T-cell (primary cell): ENCODE measurements around the gene IL21. TPM values are rescaled to one million over a fixed set of nuclear protein-coding genes. Genes with fewer than 3 reads are reported as not detected.

Experiments
- ATAC-seq, 4 experiments: fragments of 200-7000 bp in 3 of 4; fragments of 150-1000 bp in 1 of 4; cut with Tn5 transposase; replicated peaks in 1 of 4; 1 replicate in 3 of 4; 2 replicates in 1 of 4; pipeline ENCODE4 v1.10.0; 2021; ENCODE audit warnings: moderate library complexity in 3 of 4, mild to moderate bottlenecking in 2 of 4, moderate number of reproducible peaks in 1 of 4
- CTCF ChIA-PET, 2 donors: fragments of 300-600 bp; sonication (Branson Sonifier 250); formaldehyde crosslinking; loops; one replicate each; lab custom pipeline; 2022; ENCODE audit warnings: antibody characterized with exemption in 2 of 2; lab: Charles Lee
- POLR2A ChIA-PET, 2 donors: fragments of 300-600 bp; sonication (Branson Sonifier 250); formaldehyde crosslinking; loops; one replicate each; lab custom pipeline; 2022; ENCODE audit warnings: antibody characterized with exemption in 2 of 2; lab: Charles Lee
- DNase-seq, 35 experiments: peaks; one replicate each; pipeline versions ENCODE4 v3.0.0 to v3.0.0-alpha.2; 2013 to 2023
- H3K27ac ChIP-seq: one replicate; pipeline ENCODE4 v1.5.1; 2013; ENCODE audit warnings: low read length
- H3K27me3 ChIP-seq, 2 experiments: replicated peaks in 1 of 2; 1 replicate in 1 of 2; 2 replicates in 1 of 2; pipeline versions ENCODE4 v1.6.1 to v1.7.0; 2013; ENCODE audit warnings: low read length in 1 of 2, mixed read lengths in 1 of 2; ENCODE audit not compliant: control insufficient read depth in 2 of 2, insufficient read depth in 2 of 2; ENCODE audit errors: extremely low read depth in 1 of 2
- H3K36me3 ChIP-seq, 2 donors: 1 replicate in 1 of 2; 2 replicates in 1 of 2; pipeline versions ENCODE4 v1.6.1 to v1.7.0; 2013; ENCODE audit warnings: low read length in 1 of 2; ENCODE audit not compliant: control insufficient read depth in 2 of 2, insufficient read depth in 1 of 2; ENCODE audit errors: extremely low read depth in 1 of 2
- H3K4me1 ChIP-seq, 2 experiments: 1 replicate in 1 of 2; 2 replicates in 1 of 2; pipeline versions ENCODE4 v1.6.1 to v1.7.0; 2013; ENCODE audit warnings: low read length in 2 of 2, mixed read lengths in 1 of 2; ENCODE audit not compliant: insufficient read depth in 2 of 2, control insufficient read depth in 1 of 2; ENCODE audit errors: extremely low read depth in 1 of 2
- H3K4me3 ChIP-seq, 2 donors: 1 replicate in 1 of 2; 2 replicates in 1 of 2; pipeline versions ENCODE4 v1.5.1 to v1.7.0; 2013; ENCODE audit warnings: mild to moderate bottlenecking in 2 of 2, low read length in 1 of 2, moderate library complexity in 1 of 2; ENCODE audit not compliant: control insufficient read depth in 1 of 2; ENCODE audit errors: extremely low read depth in 1 of 2
- H3K9me3 ChIP-seq: 2 replicates; pipeline ENCODE4 v1.7.0; 2013
- H3K27ac Mint-ChIP-seq, 2 donors: one replicate each; pipeline ENCODE4 v1.8.0; 2020 to 2021; ENCODE audit warnings: mild to moderate bottlenecking in 2 of 2, mixed read lengths in 2 of 2
- H3K27me3 Mint-ChIP-seq, 2 donors: one replicate each; pipeline ENCODE4 v1.8.0; 2021 to 2022; ENCODE audit warnings: mixed read lengths in 2 of 2
- H3K36me3 Mint-ChIP-seq: one replicate; pipeline ENCODE4 v1.8.0; 2021; ENCODE audit warnings: mixed read lengths
- H3K4me1 Mint-ChIP-seq, 3 donors: one replicate each; pipeline ENCODE4 v1.8.0; 2020 to 2022; ENCODE audit warnings: mixed read lengths in 3 of 3, mild to moderate bottlenecking in 1 of 3
- H3K4me3 Mint-ChIP-seq, 3 donors: one replicate each; pipeline ENCODE4 v1.8.0; 2020 to 2022; ENCODE audit warnings: mild to moderate bottlenecking in 3 of 3, mixed read lengths in 3 of 3, moderate library complexity in 3 of 3
- H3K9me3 Mint-ChIP-seq, 3 donors: one replicate each; pipeline ENCODE4 v1.8.0; 2020 to 2022; ENCODE audit warnings: mixed read lengths in 3 of 3
- WGBS: methylation state at CpG from one replicate; pipeline ENCODE4 v1.1.5; 2013; ENCODE audit warnings: missing lambda C conversion rate; ENCODE audit not compliant: insufficient coverage; 5-methylcytosine and 5-hydroxymethylcytosine counted together
- total RNA-seq, 35 experiments: library from RNA in 6 of 35; stranded (reverse) in 6 of 35; fragments of 120-200 nt in 1 of 35; gene quantifications; one replicate each; pipeline versions ENCODE4 v1.2.1 to v1.2.4 and lab custom pipeline; 2013 to 2026

Gene IL21
- total RNA-seq, 5 donors from 2014 or later (not counting 1 experiment from before 2014, with no cell fraction given) = 0.20 to 0.70 TPM; not detected in 3

DNA sequence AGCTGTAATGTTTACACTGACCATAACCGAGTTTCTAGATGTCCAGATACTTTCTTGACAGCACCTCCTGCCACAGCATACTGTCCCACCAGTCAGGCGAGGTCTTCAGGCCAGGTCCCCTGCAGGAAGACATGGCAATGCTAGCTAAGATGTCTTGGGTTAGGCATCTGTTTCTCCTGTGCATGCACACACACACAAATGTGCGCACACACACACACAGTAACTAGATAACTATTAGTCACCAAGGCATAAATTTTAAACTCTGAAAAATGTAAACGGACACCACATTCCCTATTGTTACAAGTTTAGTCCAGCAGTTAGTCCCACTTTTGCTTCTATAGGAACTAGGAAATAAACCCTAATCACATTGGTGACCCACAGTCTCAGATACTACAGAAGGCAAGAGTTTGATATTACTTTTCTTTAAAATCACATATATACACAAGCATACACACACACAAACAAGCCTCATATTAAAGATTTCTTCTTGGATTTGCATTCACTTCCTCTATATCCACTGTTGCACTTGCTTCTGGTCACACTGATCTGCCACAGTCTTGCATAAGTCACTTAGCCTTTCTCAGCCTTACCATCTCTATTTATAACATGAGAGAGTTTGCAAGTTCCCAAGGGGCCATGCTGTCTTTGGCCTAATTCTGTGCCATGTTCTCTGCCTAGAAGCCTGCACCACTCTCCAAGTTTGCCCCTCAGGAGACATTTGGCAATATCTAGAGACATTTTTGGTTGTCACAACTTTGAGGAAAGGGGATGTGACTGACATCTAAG, 32.2 kb downstream of the IL21 start:
- Mint-ChIP-seq H3K4me1 (peaks cover 14 to 21% (median 17%) of the 10 kb centered on the region in 3 donors), H3K9me3 (no peaks in the 10 kb centered on the region), H3K27me3 (no peaks in the 10 kb centered on the region), H3K4me3 (no peak overlapping the region), H3K36me3 (no peaks in the 10 kb centered on the region), H3K27ac (no peak overlapping the region)
- DNase-seq = no peak
- POLR2A ChIA-PET = interaction anchor here in 1 of 2 donors (0.5 kb wide), 1 partner anchor 50 kb away, joined by 7 read pairs; no protein-coding TSS in a partner anchor
- 95% methylated on average over 4 of the region's 4 CpGs for WGBS
- Histone ChIP-seq H3K36me3 (no peaks in the 10 kb centered on the region), H3K27me3 (no peaks in the 10 kb centered on the region), H3K4me3 (no peak overlapping the region), H3K9me3 (no peaks in the 10 kb centered on the region), H3K4me1 (peaks cover 6 to 24% of the 10 kb centered on the region in 2 experiments), H3K27ac (no peak overlapping the region)
- no peak for ATAC-seq
- CTCF ChIA-PET = interaction anchor here in 1 of 2 donors (0.5 kb wide), 2 partner anchors 307 to 1317 kb away, joined by 3 read pairs; no protein-coding TSS in a partner anchor

DNA sequence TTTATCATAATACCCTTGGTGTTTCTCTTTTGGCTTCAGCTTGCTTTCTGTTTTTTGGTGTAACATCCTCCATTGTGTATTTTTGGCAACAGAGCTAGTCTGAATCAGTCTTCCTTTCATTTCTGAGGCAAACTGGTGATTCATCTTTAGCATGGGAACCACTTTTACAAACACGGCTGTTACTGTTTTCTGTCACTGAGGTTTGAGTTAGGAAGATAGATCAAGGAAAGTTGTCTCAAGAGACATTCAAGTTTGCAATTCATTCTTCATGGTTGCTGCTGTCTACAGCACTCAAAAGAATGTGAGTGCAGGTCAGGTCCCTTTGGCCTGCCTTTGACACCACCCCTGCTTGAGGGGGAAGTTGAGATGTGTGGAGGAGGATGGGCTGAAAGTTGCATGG, 36.3 kb downstream of the IL21 start:
- H3K36me3 ChIP-seq = no peaks in the 10 kb centered on the region
- Mint-ChIP-seq H3K4me1 (peaks cover 25 to 30% (median 30%) of the 10 kb centered on the region in 3 donors), H3K9me3 (no peaks in the 10 kb centered on the region), H3K36me3 (no peaks in the 10 kb centered on the region), H3K4me3 (peak overlapping the region in 2 of 3 donors; percentile 7 to 27), H3K27ac (peak overlapping the region; percentile 79 to 80), H3K27me3 (no peaks in the 10 kb centered on the region)
- CTCF ChIA-PET = no interaction called here
- 0% methylated on average over 1 of the region's 1 CpG for WGBS
- H3K27ac ChIP-seq = no peak overlapping the region
- H3K9me3 ChIP-seq = no peaks in the 10 kb centered on the region
- peaks cover 6 to 38% of the 10 kb centered on the region in 2 experiments for H3K4me1 ChIP-seq
- no peak overlapping the region for H3K4me3 ChIP-seq
- DNase-seq (peak in 1 of 35 experiments; percentile 21), ATAC-seq (peak; percentile 74 to 77 (median 76))
- POLR2A ChIA-PET = no interaction called here
- no peaks in the 10 kb centered on the region for H3K27me3 ChIP-seq

DNA sequence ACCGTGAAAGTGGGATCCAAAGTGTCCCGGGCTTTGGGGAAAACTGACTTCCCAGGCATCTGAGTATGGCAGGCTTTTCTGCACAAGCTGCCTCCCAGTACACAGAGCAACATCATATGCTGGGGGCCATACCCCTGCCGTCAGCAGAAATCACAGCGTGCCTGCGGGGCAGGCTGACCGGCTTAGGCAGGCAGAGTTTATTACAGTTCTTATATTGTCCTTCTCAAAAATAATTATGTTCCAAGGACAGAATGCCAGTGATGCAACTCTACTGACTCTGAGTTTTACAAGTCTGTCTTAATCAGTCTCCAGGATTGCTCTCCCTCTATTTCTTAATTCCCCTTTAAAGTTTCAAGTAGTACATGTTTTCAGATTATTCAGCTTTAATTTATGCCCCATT, 37.0 kb downstream of the IL21 start:
- no peak overlapping the region for H3K4me3 Mint-ChIP-seq
- peak overlapping the region; percentile 79 to 80 for H3K27ac Mint-ChIP-seq
- ChIA-PET POLR2A (no interaction called here), CTCF (no interaction called here)
- ATAC-seq = no peak
- peaks cover 11 to 44% of the 10 kb centered on the region in 2 experiments for H3K4me1 ChIP-seq
- no peaks in the 10 kb centered on the region for H3K36me3 Mint-ChIP-seq
- WGBS = 68% methylated on average over 6 of the region's 6 CpGs
- no peak overlapping the region for H3K27ac ChIP-seq
- no peak for DNase-seq
- no peaks in the 10 kb centered on the region for H3K9me3 Mint-ChIP-seq
- no peaks in the 10 kb centered on the region for H3K27me3 ChIP-seq
- no peak overlapping the region for H3K4me3 ChIP-seq
- no peaks in the 10 kb centered on the region for H3K9me3 ChIP-seq
- no peaks in the 10 kb centered on the region for H3K36me3 ChIP-seq
- peaks cover 30 to 36% (median 36%) of the 10 kb centered on the region in 3 donors for H3K4me1 Mint-ChIP-seq
- H3K27me3 Mint-ChIP-seq = no peaks in the 10 kb centered on the region

- ChIA-PET CTCF (interaction anchor here (0.5 to 3.7 kb wide), 48 partner anchors 8 to 1509 kb away, joined by 3 to 39 read pairs (median 4); partner anchors contain the start of genes BBS12 (in 1 of the 2), CCNA2 (in 1 of the 2), EXOSC9 (in 1 of the 2) and IL2 (in 1 of the 2)), POLR2A (interaction anchor here (0.6 to 1.5 kb wide), 11 partner anchors 16 to 1125 kb away, joined by 3 to 8 read pairs (median 3); partner anchors contain the start of gene BBS12 (in 2 of the 2))
- WGBS = 0% methylated on average over 2 of the region's 9 CpGs
- Histone ChIP-seq H3K27me3 (peaks cover 0 to 3% of the 10 kb centered on the region in 2 experiments), H3K27ac (peak overlapping the region; percentile 42), H3K36me3 (no peaks in the 10 kb centered on the region), H3K4me3 (peak overlapping the region; percentile 18 to 23), H3K9me3 (no peaks in the 10 kb centered on the region), H3K4me1 (peaks cover 22 to 43% of the 10 kb centered on the region in 2 experiments)
- DNase-seq = peak; percentile 22 to 88 (median 67)
- Mint-ChIP-seq H3K4me1 (peaks cover 30 to 45% (median 41%) of the 10 kb centered on the region in 3 donors), H3K27ac (peak overlapping the region; percentile 88 to 93), H3K4me3 (peak overlapping the region; percentile 20 to 67 (median 62)), H3K9me3 (no peaks in the 10 kb centered on the region), H3K27me3 (no peaks in the 10 kb centered on the region), H3K36me3 (no peaks in the 10 kb centered on the region)
- ATAC-seq = peak; percentile 83 to 89 (median 84)
Measured at GRCh38 chr4:122577808-122578781, 42.8 kb downstream of the IL21 start.

GRCh38 chr4:122577189-122577553, 43.7 kb downstream of the IL21 start:
- no peak overlapping the region for H3K27ac ChIP-seq
- DNase-seq (no peak), ATAC-seq (no peak)
- no CpG with 5 or more reads among the region's 2 CpGs for WGBS
- ChIA-PET POLR2A (interaction anchor here in 1 of 2 donors (1.2 kb wide), 1 partner anchor 120 kb away, joined by 3 read pairs; no protein-coding TSS in a partner anchor), CTCF (interaction anchor here (0.6 to 3.7 kb wide), 11 partner anchors 39 to 1508 kb away, joined by 4 to 39 read pairs (median 8); partner anchors contain the start of gene BBS12 (in 1 of the 2))
- Mint-ChIP-seq H3K4me3 (peak overlapping the region in 1 of 3 donors; percentile 20), H3K9me3 (no peaks in the 10 kb centered on the region), H3K27ac (peak overlapping the region in 1 of 2 donors; percentile 68), H3K4me1 (peaks cover 30 to 40% (median 37%) of the 10 kb centered on the region in 3 donors), H3K27me3 (peaks cover 0 to 3% of the 10 kb centered on the region in 2 donors), H3K36me3 (no peaks in the 10 kb centered on the region)
- peaks cover 22 to 43% of the 10 kb centered on the region in 2 experiments for H3K4me1 ChIP-seq
- peaks cover 0 to 3% of the 10 kb centered on the region in 2 experiments for H3K27me3 ChIP-seq
- no peak overlapping the region for H3K4me3 ChIP-seq
- H3K9me3 ChIP-seq = no peaks in the 10 kb centered on the region
- H3K36me3 ChIP-seq = no peaks in the 10 kb centered on the region
